H1 (cell line): ENCODE data around the gene BIRC2.
"Not testable (repeated sequence)": the region's sequence is repeated elsewhere in the genome, so short reads cannot be mapped to it uniquely, and the experiment has no call there.

Source experiments
- ZNF274 ChIP-seq: IDR thresholded peaks from 2 replicates; pipeline ENCODE4 v1.7.0; 2012; ENCODE audit warnings: low read length, borderline replicate concordance; ENCODE audit errors: extremely low read depth
- TF ChIP-seq, protein P1 (sequence below), 3 experiments: IDR thresholded peaks; 1 replicate in 2 of 3; 2 replicates in 1 of 3; pipeline versions ENCODE4 v1.5.1 to v1.6.1; 2011; ENCODE audit warnings: low read length in 3 of 3, mild to moderate bottlenecking in 3 of 3, inconsistent platforms in 2 of 3, low read depth in 1 of 3, moderate library complexity in 1 of 3; ENCODE audit not compliant: insufficient read depth in 1 of 3; ENCODE audit errors: control extremely low read depth in 1 of 3

DNA sequence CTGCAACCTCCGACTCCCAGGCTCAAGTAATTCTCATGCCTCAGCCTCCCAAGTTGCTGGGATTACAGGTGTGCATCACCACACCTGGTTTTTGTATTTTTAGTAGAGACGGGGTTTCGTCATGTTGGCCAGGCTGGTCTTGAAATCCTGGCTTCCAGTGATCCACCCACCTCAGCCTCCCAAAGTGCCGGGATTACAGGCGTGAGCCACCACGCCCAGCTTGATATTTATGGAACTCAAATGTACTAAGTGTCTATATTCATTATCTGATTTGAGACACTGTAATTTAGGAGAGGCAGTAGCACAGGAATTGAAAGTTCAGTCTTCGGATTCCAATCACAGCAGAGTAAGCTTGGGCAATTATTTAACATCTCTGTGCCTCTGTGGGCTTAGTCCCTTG, 5.7 kb upstream of the BIRC2 start:
- TF ChIP-seq, protein P1, sequence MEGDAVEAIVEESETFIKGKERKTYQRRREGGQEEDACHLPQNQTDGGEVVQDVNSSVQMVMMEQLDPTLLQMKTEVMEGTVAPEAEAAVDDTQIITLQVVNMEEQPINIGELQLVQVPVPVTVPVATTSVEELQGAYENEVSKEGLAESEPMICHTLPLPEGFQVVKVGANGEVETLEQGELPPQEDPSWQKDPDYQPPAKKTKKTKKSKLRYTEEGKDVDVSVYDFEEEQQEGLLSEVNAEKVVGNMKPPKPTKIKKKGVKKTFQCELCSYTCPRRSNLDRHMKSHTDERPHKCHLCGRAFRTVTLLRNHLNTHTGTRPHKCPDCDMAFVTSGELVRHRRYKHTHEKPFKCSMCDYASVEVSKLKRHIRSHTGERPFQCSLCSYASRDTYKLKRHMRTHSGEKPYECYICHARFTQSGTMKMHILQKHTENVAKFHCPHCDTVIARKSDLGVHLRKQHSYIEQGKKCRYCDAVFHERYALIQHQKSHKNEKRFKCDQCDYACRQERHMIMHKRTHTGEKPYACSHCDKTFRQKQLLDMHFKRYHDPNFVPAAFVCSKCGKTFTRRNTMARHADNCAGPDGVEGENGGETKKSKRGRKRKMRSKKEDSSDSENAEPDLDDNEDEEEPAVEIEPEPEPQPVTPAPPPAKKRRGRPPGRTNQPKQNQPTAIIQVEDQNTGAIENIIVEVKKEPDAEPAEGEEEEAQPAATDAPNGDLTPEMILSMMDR (IDR thresholded peaks at IDR 0.05; ENCODE audit: control extremely low read depth in 1 of 3, insufficient read depth in 1 of 3, low read depth in 1 of 3, low read length in 3 of 3): not testable (repeated sequence)
- not testable (repeated sequence) for TF ChIP-seq ZNF274
